H1 (cell line): ENCODE results near the gene KCNS3.

Experiments
- CEBPB ChIP-seq: IDR thresholded peaks from 2 replicates; pipeline ENCODE4 v1.6.1; 2012; ENCODE audit warnings: low read depth, low read length
- CTCF ChIP-seq, 3 experiments: IDR thresholded peaks; 1 replicate in 2 of 3; 2 replicates in 1 of 3; pipeline versions ENCODE4 v1.5.1 to v1.6.1; 2011; ENCODE audit warnings: low read length in 3 of 3, mild to moderate bottlenecking in 3 of 3, inconsistent platforms in 2 of 3, low read depth in 1 of 3, moderate library complexity in 1 of 3; ENCODE audit not compliant: insufficient read depth in 1 of 3; ENCODE audit errors: control extremely low read depth in 1 of 3
- JUND ChIP-seq: IDR thresholded peaks from 2 replicates; pipeline ENCODE4 v1.6.1; 2011; ENCODE audit warnings: mild to moderate bottlenecking, improper control_type of control experiment, low read length
- KDM5A ChIP-seq: fragments of 200-600 bp; IDR thresholded peaks from 2 replicates; pipeline ENCODE4 v1.7.1; 2012; ENCODE audit warnings: mild to moderate bottlenecking, low read length, inconsistent platforms, mixed read lengths
- POLR2A ChIP-seq, 2 experiments: IDR thresholded peaks; 1 replicate in 1 of 2; 2 replicates in 1 of 2; pipeline ENCODE4 v1.6.1; 2011; ENCODE audit warnings: low read depth in 2 of 2, low read length in 2 of 2, mild to moderate bottlenecking in 2 of 2; ENCODE audit errors: control extremely low read depth in 1 of 2
- RFX5 ChIP-seq: IDR thresholded peaks from 2 replicates; pipeline ENCODE4 v1.6.1; 2011; ENCODE audit warnings: low read depth, low read length, improper control_type of control experiment, borderline replicate concordance
- TBP ChIP-seq: IDR thresholded peaks from 2 replicates; pipeline ENCODE4 v1.6.1; 2011; ENCODE audit warnings: low read depth, low read length, improper control_type of control experiment
- USF2 ChIP-seq: IDR thresholded peaks from 2 replicates; pipeline ENCODE4 v1.6.1; 2011; ENCODE audit warnings: low read length, improper control_type of control experiment
- YY1 ChIP-seq: IDR thresholded peaks from 2 replicates; pipeline ENCODE4 v1.6.1; 2011; ENCODE audit warnings: low read depth, mild to moderate bottlenecking, low read length

- TF ChIP-seq TBP (no peak), CEBPB (no peak), RFX5 (no peak), USF2 (no peak), CTCF (IDR thresholded peaks at IDR 0.05; ENCODE audit: control extremely low read depth in 1 of 3, insufficient read depth in 1 of 3, low read depth in 1 of 3, low read length in 3 of 3) (no peak), POLR2A (IDR thresholded peaks at IDR 0.05; ENCODE audit: control extremely low read depth in 1 of 2, low read depth in 2 of 2, low read length in 2 of 2) (no peak), YY1 (no peak), JUND (no peak), KDM5A (no peak)
These were observed 32.5 kb downstream of the KCNS3 start for GRCh38 chr2:17910980-17911379.
